MCF 10A (cell line): ENCODE results near the gene HABP4. TPM values are rescaled to one million over a fixed set of nuclear protein-coding genes. Genes with fewer than 3 reads are reported as not detected.

Experiments used
- BruUV-seq: library from RNA; stranded (reverse); fragments of 400-500 nt; replicated peaks from 2 replicates; lab custom pipeline; 2021; lab: Mats Ljungman, UMichigan
- CTCF ChIA-PET: fragments of 300-600 bp; sonication (Branson Sonifier 250); formaldehyde crosslinking; extraction: SDS; loops from one replicate; lab custom pipeline; 2021; ENCODE audit warnings: antibody characterized with exemption, inconsistent platforms; lab: Yijun Ruan, JAX
- POLR2A ChIA-PET: fragments of 300-600, 350-650 bp; sonication (Branson Sonifier 250); formaldehyde crosslinking; extraction: SDS; loops from one replicate; lab custom pipeline; 2020; ENCODE audit warnings: antibody characterized with exemption, inconsistent platforms; lab: Yijun Ruan, JAX
- DNase-seq: peaks from one replicate; pipeline ENCODE4 v3.0.0-alpha.2; 2018; ENCODE audit not compliant: unreplicated experiment
- H3K27ac Mint-ChIP-seq: one replicate; pipeline ENCODE4 v1.8.0; 2022; ENCODE audit warnings: mild to moderate bottlenecking, low read depth, mixed read lengths; ENCODE audit not compliant: unreplicated experiment
- H3K27me3 Mint-ChIP-seq: one replicate; pipeline ENCODE4 v1.8.0; 2022; ENCODE audit warnings: mixed read lengths; ENCODE audit not compliant: insufficient read depth, unreplicated experiment
- H3K36me3 Mint-ChIP-seq: one replicate; pipeline ENCODE4 v1.8.0; 2022; ENCODE audit warnings: mild to moderate bottlenecking, moderate library complexity, mixed read lengths; ENCODE audit not compliant: insufficient read depth, unreplicated experiment
- H3K4me1 Mint-ChIP-seq: one replicate; pipeline ENCODE4 v1.8.0; 2022; ENCODE audit warnings: mixed read lengths; ENCODE audit not compliant: insufficient read depth, unreplicated experiment
- H3K4me3 Mint-ChIP-seq: one replicate; pipeline ENCODE4 v1.8.0; 2022; ENCODE audit warnings: mild to moderate bottlenecking, moderate library complexity, mixed read lengths; ENCODE audit not compliant: unreplicated experiment
- H3K9me3 Mint-ChIP-seq: one replicate; pipeline ENCODE4 v1.8.0; 2022; ENCODE audit warnings: mixed read lengths; ENCODE audit not compliant: unreplicated experiment
- intact Hi-C: fragments of 100-400 bp; cut with micrococcal nuclease; formaldehyde crosslinking; loops from 2 replicates; pipeline ENCODE4 v1.14.1; 2022
- total RNA-seq: library from RNA; stranded (reverse); gene quantifications from 2 replicates; pipeline ENCODE4 v1.2.3, GENCODE V29; 2022
- TF ChIP-seq, protein P1 (sequence below): fragments of 200-600 bp; IDR thresholded peaks from one replicate; pipeline ENCODE4 v1.8.0; 2022; ENCODE audit warnings: antibody characterized with exemption, mild to moderate bottlenecking; ENCODE audit not compliant: unreplicated experiment

HABP4 gene
- total RNA-seq, 1 experiment from 2014 or later = 4.3 TPM

DNA sequence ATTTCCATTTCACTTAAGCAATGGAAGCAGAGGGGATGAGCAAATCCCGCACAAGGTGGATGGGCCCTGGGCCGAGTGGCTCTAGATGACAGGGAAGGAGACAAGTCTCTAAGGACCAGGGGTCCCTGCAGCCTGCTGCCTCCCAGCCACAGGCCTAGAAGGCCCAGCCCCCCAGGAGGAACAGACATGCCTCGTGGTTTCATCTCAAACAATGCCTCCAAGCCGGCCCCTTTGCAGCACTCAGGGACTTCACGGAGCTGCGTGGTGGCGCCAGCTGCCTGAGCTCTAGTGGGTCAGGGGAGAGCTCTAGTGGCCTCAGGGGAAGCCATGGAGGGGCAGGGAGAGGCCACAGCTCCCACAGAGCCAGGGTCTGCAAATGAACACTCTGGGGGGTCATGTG lies 48.8 kb downstream of the HABP4 start:
- Mint-ChIP-seq H3K9me3 (no peaks in the 10 kb centered on the region), H3K4me1 (no peaks in the 10 kb centered on the region), H3K4me3 (no peak overlapping the region), H3K27ac (no peak overlapping the region), H3K36me3 (peaks cover 7% of the 10 kb centered on the region), H3K27me3 (no peaks in the 10 kb centered on the region)
- ChIA-PET POLR2A (no interaction called here), CTCF (no interaction called here)
- intact Hi-C loops = no loop called here
- BruUV-seq = no TSS peak
- no peak for DNase-seq
- TF ChIP-seq, protein P1, sequence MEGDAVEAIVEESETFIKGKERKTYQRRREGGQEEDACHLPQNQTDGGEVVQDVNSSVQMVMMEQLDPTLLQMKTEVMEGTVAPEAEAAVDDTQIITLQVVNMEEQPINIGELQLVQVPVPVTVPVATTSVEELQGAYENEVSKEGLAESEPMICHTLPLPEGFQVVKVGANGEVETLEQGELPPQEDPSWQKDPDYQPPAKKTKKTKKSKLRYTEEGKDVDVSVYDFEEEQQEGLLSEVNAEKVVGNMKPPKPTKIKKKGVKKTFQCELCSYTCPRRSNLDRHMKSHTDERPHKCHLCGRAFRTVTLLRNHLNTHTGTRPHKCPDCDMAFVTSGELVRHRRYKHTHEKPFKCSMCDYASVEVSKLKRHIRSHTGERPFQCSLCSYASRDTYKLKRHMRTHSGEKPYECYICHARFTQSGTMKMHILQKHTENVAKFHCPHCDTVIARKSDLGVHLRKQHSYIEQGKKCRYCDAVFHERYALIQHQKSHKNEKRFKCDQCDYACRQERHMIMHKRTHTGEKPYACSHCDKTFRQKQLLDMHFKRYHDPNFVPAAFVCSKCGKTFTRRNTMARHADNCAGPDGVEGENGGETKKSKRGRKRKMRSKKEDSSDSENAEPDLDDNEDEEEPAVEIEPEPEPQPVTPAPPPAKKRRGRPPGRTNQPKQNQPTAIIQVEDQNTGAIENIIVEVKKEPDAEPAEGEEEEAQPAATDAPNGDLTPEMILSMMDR = no peak

DNA sequence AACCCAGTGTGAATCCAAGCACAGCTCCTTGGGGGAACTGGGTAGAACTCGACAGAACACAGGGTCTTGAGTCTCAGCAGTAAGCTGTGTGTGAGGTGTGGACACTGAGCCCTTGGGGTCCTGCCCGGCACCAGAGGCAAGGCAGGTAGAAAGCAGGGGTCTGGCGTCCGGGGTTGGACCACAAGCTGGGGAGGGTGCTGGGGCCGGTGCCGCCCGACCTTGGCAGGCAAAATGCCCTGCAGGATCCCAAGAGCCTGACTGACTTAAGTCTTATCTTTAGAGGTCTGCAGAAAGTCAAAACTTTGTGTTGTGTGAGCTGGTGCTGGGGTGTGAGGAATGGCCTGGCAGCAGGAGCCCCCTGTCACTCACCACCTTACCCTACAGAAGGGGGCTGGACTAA lies 49.3 kb downstream of the HABP4 start:
- H3K27ac Mint-ChIP-seq = no peak overlapping the region
- no peaks in the 10 kb centered on the region for H3K9me3 Mint-ChIP-seq
- H3K36me3 Mint-ChIP-seq = peaks cover 10% of the 10 kb centered on the region
- H3K27me3 Mint-ChIP-seq = no peaks in the 10 kb centered on the region
- DNase-seq = no peak
- ChIA-PET POLR2A (no interaction called here), CTCF (no interaction called here)
- BruUV-seq = no TSS peak
- intact Hi-C loops = no loop called here
- H3K4me3 Mint-ChIP-seq = no peak overlapping the region
- TF ChIP-seq, protein P1 = no peak
- H3K4me1 Mint-ChIP-seq = no peaks in the 10 kb centered on the region

DNA sequence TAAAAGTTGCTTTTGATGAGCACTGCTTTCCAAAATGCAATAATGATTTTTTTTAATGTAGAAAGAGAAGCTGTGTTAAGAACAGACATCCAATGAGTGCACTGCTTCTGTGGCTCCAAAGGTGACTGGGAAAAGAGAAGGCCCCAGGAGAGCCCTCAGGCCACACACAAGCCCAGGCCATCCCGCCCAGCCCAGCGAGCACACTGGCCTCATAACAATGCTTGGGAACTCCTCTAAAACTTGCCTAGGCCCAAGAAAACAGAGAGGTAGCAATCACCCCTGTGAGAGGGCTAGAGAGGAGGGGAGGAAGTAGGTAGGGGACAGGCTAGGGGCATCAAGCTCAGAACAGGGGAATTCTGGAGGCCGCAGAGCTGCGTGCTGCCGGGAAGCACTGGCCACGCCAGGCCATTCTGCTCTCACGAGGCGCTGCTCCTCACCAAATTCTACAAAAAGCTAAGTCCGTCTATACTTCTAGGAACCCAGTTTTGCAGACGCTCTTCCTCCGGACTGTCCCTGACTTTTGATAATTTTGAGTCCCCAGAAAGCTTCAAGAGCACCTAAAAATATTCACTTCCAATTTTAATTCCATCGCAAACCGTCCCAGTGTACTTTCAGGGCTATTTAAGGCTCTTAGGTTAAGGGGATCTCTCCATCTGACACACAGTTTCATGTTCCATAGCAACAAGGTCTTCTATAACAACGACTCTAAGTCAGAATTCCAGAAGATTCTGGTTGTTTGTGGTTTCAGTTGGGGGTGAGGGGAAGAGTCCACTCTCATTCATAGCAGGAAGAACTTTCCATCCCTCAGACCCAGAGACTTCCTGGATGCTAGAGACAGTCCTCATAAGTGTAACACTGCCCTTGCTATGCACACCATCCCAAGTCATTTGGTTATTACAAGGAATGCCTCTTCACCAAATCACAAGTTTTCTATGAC lies 51.0 kb downstream of the HABP4 start:
- Mint-ChIP-seq H3K9me3 (no peaks in the 10 kb centered on the region), H3K4me1 (no peaks in the 10 kb centered on the region), H3K4me3 (no peak overlapping the region), H3K36me3 (peaks cover 4% of the 10 kb centered on the region), H3K27ac (no peak overlapping the region), H3K27me3 (no peaks in the 10 kb centered on the region)
- no peak for DNase-seq
- ChIA-PET CTCF (interaction anchor here (0.6 kb wide), 1 partner anchor 10 kb away, joined by 3 read pairs; no protein-coding TSS in a partner anchor), POLR2A (no interaction called here)
- intact Hi-C loops = no loop called here
- BruUV-seq = no TSS peak
- TF ChIP-seq, protein P1 = no peak

DNA sequence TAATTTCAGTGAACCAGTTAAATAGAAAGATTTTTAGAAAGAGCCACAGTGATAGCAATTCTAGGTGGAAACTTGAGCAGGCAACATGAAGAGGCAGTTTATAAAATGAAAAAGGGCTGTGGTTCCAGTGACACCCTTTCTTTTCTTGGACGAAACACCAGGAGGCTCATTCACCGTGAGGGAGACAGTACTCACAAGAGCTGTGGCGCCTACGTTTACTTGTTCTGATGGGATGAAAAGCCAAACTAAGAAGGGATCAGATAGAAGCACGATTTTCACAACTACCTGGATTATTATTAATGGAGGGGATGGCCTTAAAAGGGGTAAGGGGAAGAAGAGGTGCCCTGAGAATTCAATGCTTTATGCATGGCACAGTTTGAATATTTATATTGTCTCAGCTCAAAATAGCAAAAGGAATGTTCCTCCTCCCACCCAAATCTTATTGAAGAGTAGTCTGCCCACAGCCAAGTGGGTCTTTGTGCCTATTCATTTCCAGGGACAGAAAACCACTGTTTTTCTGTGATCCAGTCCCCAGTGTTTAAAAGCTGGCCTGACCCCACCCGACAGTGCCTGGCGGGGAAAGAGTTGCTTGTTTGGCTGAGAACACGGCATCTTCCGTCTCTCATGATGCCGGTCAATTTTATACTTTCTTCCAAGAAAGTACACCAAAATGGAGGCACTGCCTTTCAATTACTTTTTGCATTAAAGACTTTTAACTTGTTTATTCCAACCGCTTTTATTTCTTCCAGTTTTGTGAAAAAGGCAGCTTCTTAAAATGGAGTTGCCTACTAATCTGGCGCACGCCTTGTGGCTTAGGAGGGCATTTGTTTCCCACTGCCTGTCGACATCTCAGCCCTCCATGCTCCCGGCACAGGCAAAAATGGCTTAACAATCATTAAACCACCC lies 51.9 kb downstream of the HABP4 start:
- no peaks in the 10 kb centered on the region for H3K9me3 Mint-ChIP-seq
- CTCF ChIA-PET = no interaction called here
- H3K4me1 Mint-ChIP-seq = no peaks in the 10 kb centered on the region
- POLR2A ChIA-PET = no interaction called here
- no peak overlapping the region for H3K4me3 Mint-ChIP-seq
- intact Hi-C loops = no loop called here
- H3K27me3 Mint-ChIP-seq = no peaks in the 10 kb centered on the region
- H3K36me3 Mint-ChIP-seq = peaks cover 4% of the 10 kb centered on the region
- no peak overlapping the region for H3K27ac Mint-ChIP-seq
- BruUV-seq = no TSS peak
- DNase-seq = no peak
- TF ChIP-seq, protein P1 = no peak
